ENCODE results near the gene WIPI1.

DNA sequence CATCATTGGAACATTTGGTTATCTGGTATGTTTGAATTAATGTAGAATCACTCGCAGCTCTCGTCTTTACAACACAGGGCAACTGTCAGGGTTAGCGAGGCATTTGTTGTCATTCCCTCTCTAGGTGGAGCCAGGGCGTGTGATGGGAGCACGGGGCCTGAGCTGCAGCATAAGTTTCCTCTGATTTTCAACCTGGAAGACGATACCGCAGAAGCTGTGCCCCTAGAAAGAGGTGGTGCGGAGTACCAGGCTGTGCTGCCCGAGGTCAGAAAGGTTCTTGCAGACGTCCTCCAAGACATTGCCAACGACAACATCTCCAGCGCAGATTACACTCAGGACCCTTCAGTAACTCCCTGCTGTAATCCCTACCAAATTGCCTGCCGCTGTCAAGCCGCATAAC, 37.2 kb downstream of the WIPI1 start:
- TF ChIP-seq ELF4 (IDR thresholded peaks at IDR 0.05) = no peak
- TF ChIP-seq FOXA1 (IDR thresholded peaks at IDR 0.05) = no peak
- TF ChIP-seq NFRKB (IDR thresholded peaks at IDR 0.05) = no peak
- TF ChIP-seq, protein P1, sequence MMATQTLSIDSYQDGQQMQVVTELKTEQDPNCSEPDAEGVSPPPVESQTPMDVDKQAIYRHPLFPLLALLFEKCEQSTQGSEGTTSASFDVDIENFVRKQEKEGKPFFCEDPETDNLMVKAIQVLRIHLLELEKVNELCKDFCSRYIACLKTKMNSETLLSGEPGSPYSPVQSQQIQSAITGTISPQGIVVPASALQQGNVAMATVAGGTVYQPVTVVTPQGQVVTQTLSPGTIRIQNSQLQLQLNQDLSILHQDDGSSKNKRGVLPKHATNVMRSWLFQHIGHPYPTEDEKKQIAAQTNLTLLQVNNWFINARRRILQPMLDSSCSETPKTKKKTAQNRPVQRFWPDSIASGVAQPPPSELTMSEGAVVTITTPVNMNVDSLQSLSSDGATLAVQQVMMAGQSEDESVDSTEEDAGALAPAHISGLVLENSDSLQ (IDR thresholded peaks at IDR 0.05) = no peak
- no peak for TF ChIP-seq ZNF384 (IDR thresholded peaks at IDR 0.05)
- no peak for TF ChIP-seq SP1 (IDR thresholded peaks at IDR 0.05)
- no peak for TF ChIP-seq FOXM1 (IDR thresholded peaks at IDR 0.05; ENCODE audit: borderline replicate concordance)
- TF ChIP-seq BHLHE40 (IDR thresholded peaks at IDR 0.05; ENCODE audit: borderline replicate concordance) = no peak
- no peak for TF ChIP-seq L3MBTL2 (conservative IDR thresholded peaks at IDR 0.05)
- no peak for TF ChIP-seq SUZ12 (IDR thresholded peaks at IDR 0.05)

Measured in HEK293T (cell line).